Brain microvascular endothelial cell (primary cell): ENCODE data around the gene AP1S1.
"Not testable (repeated sequence)": the region's sequence is repeated elsewhere in the genome, so short reads cannot be mapped to it uniquely, and the experiment has no call there.

Experiments
- DNase-seq: peaks from one replicate; pipeline ENCODE4 v3.0.0-alpha.2; 2020
- H3K27ac ChIP-seq: fragments of 250-450 bp; sonication (Bioruptor Pico); 2 replicates; pipeline ENCODE4 v1.5.1; 2020; ENCODE audit warnings: mild to moderate bottlenecking, moderate library complexity
- H3K27me3 ChIP-seq: fragments of 250-450 bp; sonication (Bioruptor Pico); replicated peaks from 2 replicates; pipeline ENCODE4 v1.5.1; 2020; ENCODE audit warnings: mild to moderate bottlenecking
- H3K36me3 ChIP-seq: fragments of 250-450 bp; sonication (Bioruptor Pico); replicated peaks from 2 replicates; pipeline ENCODE4 v1.5.1; 2020; ENCODE audit warnings: mild to moderate bottlenecking
- H3K4me3 ChIP-seq: 2 replicates; pipeline ENCODE4 v1.5.1; 2011; ENCODE audit warnings: low read depth, mild to moderate bottlenecking, control low read depth, low read length, moderate library complexity
- CTCF ChIP-seq: IDR thresholded peaks from 2 replicates; pipeline ENCODE4 v1.5.1; 2011; ENCODE audit warnings: low read depth, mild to moderate bottlenecking, moderate library complexity, low read length, control low read depth, inconsistent platforms; ENCODE audit errors: missing control alignments
- in situ Hi-C: cut with HindIII; loops from 2 replicates; pipeline ENCODE4 v1.10.0; 2017; ENCODE audit warnings: low sequenced_read_pairs, low pct_ligation_motif_present

AP1S1 gene

GRCh38 chr7:101126651-101127459 is 27.4 kb upstream of the AP1S1 start, which contains the start of gene SERPINE1:
TSS of gene SERPINE1 (plus strand) at chr7:101127104. CDS start at chr7:101128394, 1,290 bp downstream.
- Histone ChIP-seq H3K4me3 (peak within 1 kb of the TSS; percentile 90), H3K27ac (peak within 1 kb of the TSS; percentile 97), H3K27me3 (no peaks in the 10 kb centered on the region), H3K36me3 (peaks cover 45% of the 10 kb centered on the region)
- TF ChIP-seq CTCF = peak; percentile 54
- in situ Hi-C loops = no loop called here
- peak; percentile 100 for DNase-seq

- in situ Hi-C loops = no loop called here
- Histone ChIP-seq H3K27me3 (no peaks in the 10 kb centered on the region), H3K27ac (peak overlapping the region; percentile 97), H3K36me3 (peaks cover 51% of the 10 kb centered on the region), H3K4me3 (peak overlapping the region; percentile 90)
- no peak for DNase-seq
- no peak for TF ChIP-seq CTCF
Measured at GRCh38 chr7:101127460-101128039, 26.7 kb upstream of the AP1S1 start.

- DNase-seq = peak; percentile 69
- Histone ChIP-seq H3K36me3 (peaks cover 57% of the 10 kb centered on the region), H3K27ac (peak overlapping the region; percentile 97), H3K27me3 (no peaks in the 10 kb centered on the region), H3K4me3 (peak overlapping the region; percentile 90)
- in situ Hi-C loops = no loop called here
- TF ChIP-seq CTCF = no peak
Measured at GRCh38 chr7:101128040-101128834, 26.0 kb upstream of the AP1S1 start.

- H3K27me3 ChIP-seq = no peaks in the 10 kb centered on the region
- peak overlapping the region; percentile 97 for H3K27ac ChIP-seq
- H3K36me3 ChIP-seq = peaks cover 71% of the 10 kb centered on the region
- DNase-seq = peak; percentile 70
- H3K4me3 ChIP-seq = peak overlapping the region; percentile 62
- no peak for TF ChIP-seq CTCF
- in situ Hi-C loops = no loop called here
Measured at GRCh38 chr7:101129603-101130117, 24.6 kb upstream of the AP1S1 start.

- peak overlapping the region; percentile 62 for H3K4me3 ChIP-seq
- H3K27me3 ChIP-seq, in situ Hi-C loops: not testable (repeated sequence)
- H3K27ac ChIP-seq = peak overlapping the region; percentile 14
- peaks cover 93% of the 10 kb centered on the region for H3K36me3 ChIP-seq
- peak; percentile 74 for DNase-seq
Measured at GRCh38 chr7:101132626-101133600, 21.4 kb upstream of the AP1S1 start.
